ENCODE results near the gene OR52K2.

DNA sequence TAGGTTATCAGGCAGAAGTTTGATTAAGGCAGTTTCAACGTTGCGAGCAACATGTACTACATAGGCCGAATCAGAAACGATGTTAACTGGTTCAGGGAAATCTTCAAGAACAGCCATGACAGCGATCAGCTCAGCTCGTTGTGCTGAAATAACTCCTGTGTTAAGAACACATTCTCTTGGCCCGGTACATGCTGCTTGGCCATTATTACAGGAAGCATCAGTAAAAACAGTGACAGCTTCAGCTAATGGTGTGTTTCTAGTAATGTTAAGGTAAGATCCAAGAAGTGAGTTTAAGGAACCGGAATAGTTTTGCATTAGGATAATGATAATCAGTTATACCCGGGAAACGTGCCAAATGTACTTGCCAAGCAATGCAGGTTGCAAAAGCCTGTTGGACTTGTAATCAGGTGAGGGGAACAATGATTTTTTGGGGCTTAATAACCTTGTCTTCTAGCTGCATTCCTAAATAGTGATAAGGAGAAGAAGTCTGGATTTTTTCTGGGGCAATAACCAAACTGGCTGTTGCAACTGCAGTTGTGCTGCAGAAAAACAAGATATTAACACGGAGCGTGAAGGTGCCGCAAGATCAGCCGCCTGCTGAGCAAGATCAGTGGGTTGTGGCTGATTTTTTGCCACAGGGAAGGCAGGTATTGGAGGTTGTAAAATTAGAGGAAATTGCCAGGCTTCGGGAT is 47.6 kb downstream of the OR52K2 start:
- TF ChIP-seq, protein P1, sequence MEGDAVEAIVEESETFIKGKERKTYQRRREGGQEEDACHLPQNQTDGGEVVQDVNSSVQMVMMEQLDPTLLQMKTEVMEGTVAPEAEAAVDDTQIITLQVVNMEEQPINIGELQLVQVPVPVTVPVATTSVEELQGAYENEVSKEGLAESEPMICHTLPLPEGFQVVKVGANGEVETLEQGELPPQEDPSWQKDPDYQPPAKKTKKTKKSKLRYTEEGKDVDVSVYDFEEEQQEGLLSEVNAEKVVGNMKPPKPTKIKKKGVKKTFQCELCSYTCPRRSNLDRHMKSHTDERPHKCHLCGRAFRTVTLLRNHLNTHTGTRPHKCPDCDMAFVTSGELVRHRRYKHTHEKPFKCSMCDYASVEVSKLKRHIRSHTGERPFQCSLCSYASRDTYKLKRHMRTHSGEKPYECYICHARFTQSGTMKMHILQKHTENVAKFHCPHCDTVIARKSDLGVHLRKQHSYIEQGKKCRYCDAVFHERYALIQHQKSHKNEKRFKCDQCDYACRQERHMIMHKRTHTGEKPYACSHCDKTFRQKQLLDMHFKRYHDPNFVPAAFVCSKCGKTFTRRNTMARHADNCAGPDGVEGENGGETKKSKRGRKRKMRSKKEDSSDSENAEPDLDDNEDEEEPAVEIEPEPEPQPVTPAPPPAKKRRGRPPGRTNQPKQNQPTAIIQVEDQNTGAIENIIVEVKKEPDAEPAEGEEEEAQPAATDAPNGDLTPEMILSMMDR (IDR thresholded peaks at IDR 0.05): no peak
- TF ChIP-seq POLR2A (IDR thresholded peaks at IDR 0.05): no peak
